Breast epithelium (tissue), 4 donors: ENCODE data around the gene DELE1. TPM values are rescaled to one million over a fixed set of nuclear protein-coding genes. Genes with fewer than 3 reads are reported as not detected.

Experiments
- DNase-seq, 2 donors: peaks; one replicate each; pipeline ENCODE4 v3.0.0-alpha.2; 2019; ENCODE audit warnings: low spot score in 2 of 2
- H3K27ac ChIP-seq, 2 donors: fragments of 200-600 bp; sonication (generic) in 1 of 2; one replicate each; pipeline ENCODE4 v1.5.1; 2016 to 2019; ENCODE audit warnings: mild to moderate bottlenecking in 1 of 2
- H3K27me3 ChIP-seq, 2 donors: fragments of 200-600 bp; sonication (generic) in 1 of 2; one replicate each; pipeline versions ENCODE4 v1.5.1 to v1.6.0; 2017 to 2019; ENCODE audit warnings: control low read depth in 1 of 2, mild to moderate bottlenecking in 1 of 2
- H3K36me3 ChIP-seq: fragments of 200-600 bp; one replicate; pipeline ENCODE4 v1.5.1; 2019
- H3K4me1 ChIP-seq, 2 donors: fragments of 200-600 bp; sonication (generic); one replicate each; pipeline ENCODE4 v1.5.1; 2016 to 2019; ENCODE audit warnings: control low read depth in 1 of 2
- H3K4me3 ChIP-seq, 3 donors: fragments of 200-600 bp; sonication (generic); 1 replicate in 2 of 3; 2 replicates in 1 of 3; pipeline ENCODE4 v1.5.1; 2016 to 2019; ENCODE audit warnings: mild to moderate bottlenecking in 3 of 3, moderate library complexity in 2 of 3
- H3K9me3 ChIP-seq, 2 donors: fragments of 200-600 bp; sonication (generic) in 1 of 2; one replicate each; pipeline ENCODE4 v1.5.1; 2016 to 2019; ENCODE audit warnings: control low read depth in 1 of 2
- CTCF ChIP-seq, 3 donors: fragments of 450-650 bp; IDR thresholded peaks; one replicate each; pipeline ENCODE4 v1.5.1; 2016 to 2017; ENCODE audit warnings: antibody characterized with exemption in 3 of 3, mild to moderate bottlenecking in 3 of 3, moderate library complexity in 3 of 3
- POLR2A ChIP-seq: fragments of 450-650 bp; IDR thresholded peaks from one replicate; pipeline ENCODE4 v1.6.1; 2016; ENCODE audit warnings: antibody characterized with exemption, mild to moderate bottlenecking, moderate library complexity
- POLR2AphosphoS5 ChIP-seq, 3 donors: sonication (generic); formaldehyde crosslinking; IDR thresholded peaks; one replicate each; pipeline ENCODE4 v1.6.1; 2017; ENCODE audit warnings: antibody characterized with exemption in 3 of 3
- intact Hi-C: fragments of 100-400 bp; cut with DNase I; formaldehyde crosslinking; loops from one replicate; pipeline ENCODE4 v1.15.1; 2023; ENCODE audit warnings: low total_unique reads
- total RNA-seq, 3 donors: library from RNA; depleted of rRNA; stranded (reverse); fragments of >200 nt; gene quantifications; one replicate each; pipeline ENCODE4 v1.1.0, GENCODE V29; 2016

DELE1 gene
- total RNA-seq, 3 donors from 2014 or later: 74.6 to 95.1 (median 76.7) TPM

GRCh38 chr5:141928051-141928450, 4.4 kb downstream of the DELE1 start:
- H3K27ac ChIP-seq: no peak overlapping the region
- no peak overlapping the region for H3K4me3 ChIP-seq
- TF ChIP-seq POLR2AphosphoS5 (IDR thresholded peaks at IDR 0.05) (no peak), POLR2A (no peak), CTCF (IDR thresholded peaks at IDR 0.05) (no peak)
- no peaks in the 10 kb centered on the region for H3K9me3 ChIP-seq
- no peaks in the 10 kb centered on the region for H3K27me3 ChIP-seq
- no peaks in the 10 kb centered on the region for H3K4me1 ChIP-seq
- intact Hi-C loops: loop anchor here (5.0 kb wide), 1 partner anchor 139 kb away; no protein-coding TSS in a partner anchor
- DNase-seq: no peak
- no peaks in the 10 kb centered on the region for H3K36me3 ChIP-seq

GRCh38 chr5:141929398-141930058, 5.9 kb downstream of the DELE1 start:
- intact Hi-C loops: loop anchor here (5.0 kb wide), 1 partner anchor 138 kb away; no protein-coding TSS in a partner anchor
- DNase-seq: no peak
- Histone ChIP-seq H3K36me3 (no peaks in the 10 kb centered on the region), H3K9me3 (no peaks in the 10 kb centered on the region), H3K27ac (no peak overlapping the region), H3K4me3 (no peak overlapping the region), H3K27me3 (no peaks in the 10 kb centered on the region), H3K4me1 (no peaks in the 10 kb centered on the region)
- TF ChIP-seq POLR2AphosphoS5 (IDR thresholded peaks at IDR 0.05) (no peak), CTCF (IDR thresholded peaks at IDR 0.05) (no peak), POLR2A (no peak)

GRCh38 chr5:141931694-141932093, 8.0 kb downstream of the DELE1 start:
- Histone ChIP-seq H3K36me3 (no peaks in the 10 kb centered on the region), H3K4me3 (no peak overlapping the region), H3K27ac (no peak overlapping the region), H3K4me1 (no peaks in the 10 kb centered on the region), H3K9me3 (no peaks in the 10 kb centered on the region), H3K27me3 (no peaks in the 10 kb centered on the region)
- no peak for DNase-seq
- intact Hi-C loops: no loop called here
- TF ChIP-seq CTCF (IDR thresholded peaks at IDR 0.05) (no peak), POLR2A (no peak), POLR2AphosphoS5 (IDR thresholded peaks at IDR 0.05) (no peak)

GRCh38 chr5:141933151-141933550, 9.5 kb downstream of the DELE1 start:
- no peaks in the 10 kb centered on the region for H3K36me3 ChIP-seq
- H3K27me3 ChIP-seq: no peaks in the 10 kb centered on the region
- DNase-seq: no peak
- no peaks in the 10 kb centered on the region for H3K4me1 ChIP-seq
- TF ChIP-seq CTCF (IDR thresholded peaks at IDR 0.05): no peak
- no peak for TF ChIP-seq POLR2AphosphoS5 (IDR thresholded peaks at IDR 0.05)
- no peak for TF ChIP-seq POLR2A
- no peak overlapping the region for H3K4me3 ChIP-seq
- H3K27ac ChIP-seq: no peak overlapping the region
- H3K9me3 ChIP-seq: no peaks in the 10 kb centered on the region
- intact Hi-C loops: no loop called here

- H3K27ac ChIP-seq: no peak overlapping the region
- H3K36me3 ChIP-seq: peaks cover 6% of the 10 kb centered on the region
- no peak overlapping the region for H3K4me3 ChIP-seq
- no peak for DNase-seq
- TF ChIP-seq CTCF (IDR thresholded peaks at IDR 0.05) (no peak), POLR2A (no peak), POLR2AphosphoS5 (IDR thresholded peaks at IDR 0.05) (no peak)
- no peaks in the 10 kb centered on the region for H3K9me3 ChIP-seq
- no peaks in the 10 kb centered on the region for H3K27me3 ChIP-seq
- no peaks in the 10 kb centered on the region for H3K4me1 ChIP-seq
- intact Hi-C loops: no loop called here
Measured at GRCh38 chr5:141934099-141934844, 10.6 kb downstream of the DELE1 start.
